TTC549 (cell line): ENCODE data around the gene MMP14.

Source experiments
- FAIRE-seq: peaks from 2 replicates; lab custom pipeline; 2012; peaks lifted over from hg19 to GRCh38; lab: Jason Lieb, UNC

The MMP14 gene

GRCh38 chr14:22861651-22862050 is 25.3 kb downstream of the MMP14 start:
- FAIRE-seq: no peak

- FAIRE-seq: no peak
Observed at GRCh38 chr14:22864979-22865378, 28.6 kb downstream of the MMP14 start.

DNA sequence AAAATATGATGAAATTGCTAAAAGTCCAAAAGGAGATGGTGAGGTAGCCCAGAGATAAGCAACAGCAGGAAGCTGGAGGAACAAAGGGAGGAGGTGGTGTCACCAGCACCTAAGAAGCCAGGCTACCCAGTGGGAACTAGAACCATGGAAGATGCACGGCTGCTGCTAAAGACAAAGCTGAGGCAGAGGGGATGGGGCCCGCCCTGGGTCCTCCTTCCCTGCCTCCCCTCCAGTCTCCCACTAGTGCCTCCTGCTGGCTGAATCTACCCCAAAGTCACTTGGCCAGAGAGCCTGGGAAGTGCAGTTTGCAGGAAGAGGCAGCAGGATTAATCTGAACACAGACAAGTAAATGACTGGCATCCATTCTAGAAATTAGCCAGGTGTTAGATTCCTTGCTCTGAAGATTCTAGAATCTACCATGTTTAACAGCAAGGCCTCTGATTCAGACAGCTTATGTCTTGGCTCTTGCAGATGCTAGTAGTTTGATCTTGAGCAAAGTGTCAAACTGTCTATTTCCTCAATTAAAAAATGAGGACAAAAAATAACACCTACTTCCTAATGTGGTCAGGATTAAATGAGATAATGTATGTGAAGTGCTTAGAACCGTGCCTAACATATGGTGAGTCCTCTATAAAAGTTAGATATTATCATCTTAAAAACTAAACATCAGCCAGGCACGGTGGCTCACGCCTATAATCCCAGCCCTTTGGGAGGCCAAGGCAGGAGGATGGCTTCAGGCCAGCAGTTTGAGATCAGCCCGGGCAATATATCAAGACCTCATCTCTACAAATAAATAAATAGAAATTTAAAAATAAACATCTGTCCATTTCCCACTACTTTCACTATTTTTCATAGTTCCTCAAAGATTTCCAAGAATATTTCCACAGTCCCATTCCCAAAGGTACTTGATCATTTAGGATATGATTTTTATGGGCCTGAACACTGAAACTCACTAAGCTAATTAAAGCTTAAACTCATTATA is 29.3 kb downstream of the MMP14 start:
- FAIRE-seq: no peak

DNA sequence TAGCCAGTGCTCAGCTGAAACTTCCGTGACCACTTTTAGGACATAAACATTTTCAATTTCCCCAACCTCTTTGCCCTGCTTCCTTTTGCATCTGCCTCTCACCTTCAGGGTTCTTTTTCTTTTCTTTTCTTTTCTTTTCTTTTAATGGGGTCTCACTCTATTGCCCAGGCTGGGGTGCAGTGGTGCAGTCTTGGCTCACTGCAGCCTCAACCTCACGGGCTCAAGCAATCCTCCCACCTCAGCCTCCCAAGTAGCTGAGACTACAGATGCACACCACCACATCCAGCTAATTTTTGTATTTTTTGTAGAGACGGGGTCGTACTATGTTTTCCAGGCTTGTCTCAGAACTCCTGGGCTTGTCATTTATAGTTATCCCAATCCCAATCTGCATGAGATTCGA is 30.5 kb downstream of the MMP14 start:
- FAIRE-seq: no peak

GRCh38 chr14:22870811-22871223 is 34.4 kb downstream of the MMP14 start:
- no peak for FAIRE-seq

GRCh38 chr14:22871224-22872032 is 35.0 kb downstream of the MMP14 start, which contains the start of gene LRP10:
Gene LRP10, plus strand, starts transcription at chr14:22871740. Its CDS starts 564 bp downstream, at chr14:22872304.
- no peak for FAIRE-seq

GRCh38 chr14:22872033-22872832 is 35.8 kb downstream of the MMP14 start:
- FAIRE-seq: no peak

GRCh38 chr14:22872833-22873520 is 36.6 kb downstream of the MMP14 start:
- no peak for FAIRE-seq

GRCh38 chr14:22875003-22875747 is 38.8 kb downstream of the MMP14 start:
- no peak for FAIRE-seq

DNA sequence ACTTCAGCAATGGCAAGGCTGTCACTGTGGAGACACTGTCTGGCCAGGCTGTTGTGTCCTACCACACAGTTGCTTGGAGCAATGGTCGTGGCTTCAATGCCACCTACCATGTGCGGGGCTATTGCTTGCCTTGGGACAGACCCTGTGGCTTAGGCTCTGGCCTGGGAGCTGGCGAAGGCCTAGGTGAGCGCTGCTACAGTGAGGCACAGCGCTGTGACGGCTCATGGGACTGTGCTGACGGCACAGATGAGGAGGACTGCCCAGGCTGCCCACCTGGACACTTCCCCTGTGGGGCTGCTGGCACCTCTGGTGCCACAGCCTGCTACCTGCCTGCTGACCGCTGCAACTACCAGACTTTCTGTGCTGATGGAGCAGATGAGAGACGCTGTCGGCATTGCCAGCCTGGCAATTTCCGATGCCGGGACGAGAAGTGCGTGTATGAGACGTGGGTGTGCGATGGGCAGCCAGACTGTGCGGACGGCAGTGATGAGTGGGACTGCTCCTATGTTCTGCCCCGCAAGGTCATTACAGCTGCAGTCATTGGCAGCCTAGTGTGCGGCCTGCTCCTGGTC is 39.4 kb downstream of the MMP14 start:
- FAIRE-seq: no peak

GRCh38 chr14:22877000-22877501 is 40.7 kb downstream of the MMP14 start:
- no peak for FAIRE-seq

- no peak for FAIRE-seq
Observed at GRCh38 chr14:22878271-22879246, 42.2 kb downstream of the MMP14 start.

- FAIRE-seq: no peak
Observed at GRCh38 chr14:22882064-22882463, 45.7 kb downstream of the MMP14 start.

DNA sequence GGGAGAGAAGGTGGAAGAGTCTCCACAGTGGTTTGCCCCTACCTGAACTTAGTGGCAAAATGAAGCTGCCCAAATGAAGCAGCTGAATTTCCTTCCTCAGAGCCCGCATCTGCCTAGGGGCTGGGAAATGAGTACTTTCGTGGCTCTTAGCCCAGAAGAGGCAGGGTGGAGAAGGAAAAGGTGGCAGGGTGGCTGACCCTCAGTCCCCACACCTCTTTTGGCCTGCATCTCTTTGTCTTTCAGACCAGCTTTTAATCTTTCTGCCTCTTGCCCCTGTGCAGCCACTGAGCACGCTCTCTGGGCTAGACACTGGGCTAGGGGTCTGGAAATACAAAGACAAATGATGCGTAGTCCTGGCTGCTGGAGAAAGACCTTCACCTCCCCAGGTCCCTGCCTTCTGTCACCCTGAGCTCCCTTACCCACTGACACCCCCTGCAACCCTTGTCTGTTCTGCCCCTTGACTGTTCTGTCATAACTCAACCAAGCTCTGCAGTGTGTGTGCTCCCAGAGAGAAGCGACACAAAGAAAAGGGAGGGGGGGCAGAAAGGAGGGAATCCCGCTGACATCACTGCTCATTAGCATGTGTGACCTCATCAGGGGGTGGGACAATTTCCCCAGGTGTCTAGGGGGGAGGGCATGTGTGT is 46.3 kb downstream of the MMP14 start:
- no peak for FAIRE-seq

DNA sequence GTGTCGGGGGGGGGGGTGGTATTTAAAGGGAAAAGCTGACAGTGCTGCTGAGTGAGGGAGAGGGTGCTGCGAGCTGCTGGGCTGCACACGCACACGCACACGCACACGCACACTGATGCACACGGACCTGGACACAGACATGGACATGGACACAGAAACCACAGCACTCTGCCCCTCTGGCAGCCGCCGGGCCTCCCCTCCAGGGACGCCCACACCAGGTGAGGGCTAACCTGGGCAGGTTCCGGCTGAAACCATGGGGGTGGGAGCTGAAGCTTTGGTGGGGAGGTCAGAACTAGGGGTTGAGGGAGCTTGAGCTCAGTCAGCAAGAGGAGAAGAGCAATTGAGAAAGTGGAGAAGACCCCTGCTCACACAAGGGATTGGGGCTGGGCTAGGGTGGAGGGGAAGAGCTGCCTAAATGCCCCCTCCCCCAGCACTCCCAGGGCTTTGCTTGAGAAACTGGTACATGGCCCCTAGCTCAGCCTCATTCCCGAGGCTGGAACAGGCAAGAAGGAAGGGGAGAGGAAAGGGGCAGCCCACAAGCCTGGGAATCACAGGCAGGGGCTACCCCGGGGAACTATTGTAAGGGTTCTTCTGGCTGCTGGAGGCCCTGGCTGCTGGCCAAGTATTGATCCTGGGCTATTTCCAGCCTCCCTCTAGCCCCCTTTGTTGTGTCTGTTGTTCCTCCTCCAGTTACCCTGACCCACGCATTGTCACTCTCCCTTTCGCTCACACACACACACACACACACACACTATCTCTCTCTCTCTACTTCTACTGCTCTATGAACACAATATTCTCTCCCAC is 47.0 kb downstream of the MMP14 start, which contains the start of gene REM2:
Gene REM2 (plus strand): TSS at position 50 of the 804 bp plus-strand sequence. CDS start 66 bp downstream, at position 116.
- FAIRE-seq: no peak

GRCh38 chr14:22884076-22884737 is 47.8 kb downstream of the MMP14 start:
- no peak for FAIRE-seq
